ENCODE measurements around the gene MRPS10.
"Not testable (repeated sequence)": the region's sequence is repeated elsewhere in the genome, so short reads cannot be mapped to it uniquely, and the experiment has no call there.

Gene MRPS10

DNA sequence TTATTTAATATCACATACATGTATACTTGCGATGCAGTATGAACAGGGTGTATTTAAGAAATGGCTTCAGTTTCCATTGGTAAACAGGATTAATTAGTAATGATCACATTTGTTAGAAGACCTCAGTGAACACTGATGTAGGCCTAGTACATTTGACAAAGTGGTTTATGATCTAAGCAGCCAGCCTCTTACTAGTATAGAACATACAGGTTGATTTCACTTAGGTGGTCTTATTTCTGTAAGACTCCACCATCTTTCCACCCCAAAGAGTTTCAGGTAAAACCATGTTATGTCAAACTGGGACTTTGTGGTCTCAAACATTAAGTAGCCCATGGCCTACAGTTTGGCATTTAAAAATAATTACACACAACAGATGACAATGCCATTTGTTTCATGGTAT is 20.2 kb upstream of the MRPS10 start:
- no peak for DNase-seq

DNA sequence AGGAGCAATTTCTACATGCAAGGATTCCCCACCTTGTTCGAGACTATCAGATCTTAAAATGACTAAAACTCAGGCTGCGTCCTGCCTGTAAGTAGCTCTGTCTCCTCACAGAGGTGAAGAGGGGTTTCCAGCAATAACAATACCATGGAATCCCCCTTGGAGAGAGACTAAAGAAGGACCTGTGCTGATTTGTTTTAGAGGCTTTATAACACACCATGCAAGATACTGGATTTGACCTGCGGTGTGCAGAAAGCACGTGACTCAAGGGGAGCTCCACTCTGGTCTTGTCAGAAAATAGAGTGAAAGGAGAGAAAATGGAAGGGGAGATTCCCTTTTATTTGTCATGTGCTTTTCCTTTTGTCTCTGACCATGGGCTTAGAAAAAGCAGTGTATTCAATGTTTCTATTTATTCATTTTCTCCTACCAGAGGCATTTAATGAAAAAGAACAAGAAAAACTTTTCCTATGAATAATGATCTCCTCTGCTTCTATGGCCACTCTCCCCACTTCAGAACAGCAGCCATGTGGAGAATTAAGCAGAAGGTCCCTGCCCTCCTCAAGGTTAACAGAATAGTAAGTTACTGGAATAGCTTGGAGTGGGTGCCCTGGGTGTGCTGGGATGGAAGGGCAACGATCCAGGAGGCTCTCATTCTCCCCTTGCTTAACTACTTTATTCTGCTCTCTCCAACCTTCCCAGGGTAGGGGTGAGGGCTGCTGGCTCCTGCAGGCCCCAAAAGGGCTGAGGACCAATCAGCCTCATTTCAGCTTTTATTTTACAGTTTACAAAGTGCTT is 19.2 kb upstream of the MRPS10 start:
- no peak for DNase-seq

DNA sequence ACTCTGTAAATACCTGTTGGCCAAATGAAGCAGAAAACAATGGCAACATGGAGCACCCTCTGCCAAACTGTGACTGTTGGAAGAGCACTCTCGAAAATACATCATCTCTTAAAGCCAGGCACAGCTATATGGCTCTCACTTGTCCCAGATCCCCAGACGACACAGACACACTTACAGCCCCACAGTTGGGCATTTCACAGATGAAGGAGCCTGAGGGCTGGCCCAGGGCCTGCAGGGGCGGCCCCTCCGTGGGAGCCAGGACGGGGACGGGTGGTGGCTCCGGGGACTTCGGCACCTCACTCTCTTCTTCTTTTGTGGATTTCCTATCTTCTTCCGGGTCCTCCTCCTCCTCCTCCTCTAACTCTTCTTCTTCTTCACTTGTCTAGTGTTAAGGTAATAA is 18.4 kb upstream of the MRPS10 start:
- DNase-seq, result no peak

DNA sequence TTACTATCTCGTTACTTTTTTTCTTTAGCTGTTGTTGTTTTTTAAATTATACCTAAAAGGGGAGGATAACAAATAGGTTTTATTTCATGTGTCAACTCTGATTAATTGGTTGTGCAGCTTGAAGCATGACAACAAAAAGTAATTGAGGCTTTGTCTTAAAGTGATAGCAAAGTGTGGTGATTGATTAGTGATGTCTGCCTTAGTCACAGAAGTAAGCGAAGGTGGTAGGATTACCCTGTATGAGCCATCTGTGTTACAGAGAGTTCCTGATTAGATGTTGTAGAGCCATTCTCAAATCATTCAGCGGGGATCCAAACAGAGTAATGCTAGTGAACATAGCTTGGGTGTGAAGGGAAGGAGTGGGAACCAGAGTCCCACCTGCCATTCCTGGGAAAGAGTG is 14.4 kb upstream of the MRPS10 start:
- no peak for DNase-seq

DNA sequence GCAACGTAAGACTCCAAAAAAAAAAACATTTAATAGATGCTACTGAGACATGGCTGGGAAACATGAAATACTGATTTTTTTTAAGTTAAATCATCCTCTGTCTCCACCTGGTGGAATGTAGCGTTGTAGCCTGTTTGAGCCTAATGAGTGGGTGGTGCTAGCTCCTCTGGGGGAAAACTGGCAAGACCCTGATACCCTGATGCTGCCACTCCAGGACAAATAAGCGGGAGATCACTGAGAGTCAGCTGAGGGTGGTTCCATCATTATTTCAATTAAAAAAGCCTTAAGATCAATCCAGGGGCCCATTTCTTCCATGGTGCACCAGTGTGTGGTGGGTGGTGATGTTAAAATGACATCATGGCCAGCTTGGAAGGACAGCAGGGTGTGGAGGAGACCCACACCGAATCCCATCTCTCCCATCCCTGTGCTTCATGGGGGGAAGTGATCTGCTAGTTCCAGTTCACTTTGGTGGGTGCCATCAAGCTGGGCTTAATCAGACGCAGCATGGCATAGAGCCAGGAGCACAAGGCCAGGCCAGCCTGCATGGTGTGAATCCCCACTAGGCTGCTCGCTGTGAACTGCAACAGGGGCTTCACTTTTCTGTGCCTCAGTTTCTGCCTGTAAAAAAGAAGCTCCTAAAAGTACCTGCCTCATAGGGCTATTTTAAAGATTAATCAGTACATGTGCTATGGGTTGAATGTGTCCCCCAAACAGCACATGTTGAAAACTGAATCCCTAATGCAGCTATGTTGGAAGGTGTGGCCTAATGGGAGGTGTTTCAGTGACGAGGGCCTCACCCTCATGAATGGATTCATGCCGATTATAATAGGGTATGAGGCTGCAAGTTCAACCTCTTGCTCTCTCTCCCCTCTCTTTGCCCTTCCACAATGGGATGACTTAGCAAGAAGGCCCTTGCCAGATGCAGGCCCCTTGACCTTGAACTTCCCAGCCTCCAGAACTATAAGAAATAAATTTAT is 13.0 kb upstream of the MRPS10 start:
- DNase-seq, result no peak

DNA sequence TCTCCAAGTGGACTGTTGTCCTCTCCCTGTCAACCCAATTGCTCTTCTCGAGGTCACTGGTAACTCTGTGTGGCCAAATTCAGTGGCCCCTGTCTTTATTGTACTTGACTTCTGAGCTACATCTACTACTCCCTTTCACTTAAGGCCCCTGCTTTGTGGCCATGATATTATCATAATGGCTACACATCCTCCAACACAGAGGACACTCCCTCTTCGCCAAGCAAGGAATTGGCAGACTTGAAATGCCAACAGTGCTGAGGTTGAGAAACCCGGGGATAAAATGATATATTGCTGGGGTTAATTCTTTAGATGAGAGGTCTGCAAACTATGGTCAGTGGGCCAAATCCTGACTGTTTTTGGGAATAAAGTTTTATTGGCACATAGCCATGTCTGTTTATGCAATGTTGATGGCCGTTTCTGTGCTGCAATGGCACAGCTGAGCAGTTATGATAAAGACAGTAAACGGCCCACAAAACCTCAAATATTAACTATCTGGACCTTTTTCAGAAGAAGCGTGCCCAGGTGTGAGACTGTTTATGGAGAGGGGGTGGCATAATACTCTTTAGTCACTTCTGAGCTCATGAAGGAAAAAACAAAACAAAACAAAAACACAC is 12.0 kb upstream of the MRPS10 start:
- no peak for DNase-seq

DNA sequence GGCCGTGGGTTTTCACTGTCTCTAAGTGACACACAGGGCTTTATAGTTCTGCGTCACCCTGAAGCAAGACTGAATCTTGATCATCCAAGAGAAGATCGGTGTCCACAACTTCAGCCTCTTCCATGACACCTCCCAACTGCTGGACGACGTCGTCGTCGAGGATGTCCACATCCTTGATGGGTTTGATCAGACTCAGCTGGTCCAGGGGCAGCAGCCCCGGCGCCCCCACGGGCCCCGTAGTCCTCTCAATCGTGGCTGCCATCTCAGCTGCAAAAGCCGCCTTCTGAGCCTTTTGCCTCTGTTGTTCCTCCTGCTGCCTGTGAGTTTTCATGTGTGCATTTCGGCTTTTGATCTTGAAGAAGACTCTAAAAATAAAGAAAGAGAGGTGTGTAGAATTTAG is 10.6 kb upstream of the MRPS10 start:
- no peak for DNase-seq

DNA sequence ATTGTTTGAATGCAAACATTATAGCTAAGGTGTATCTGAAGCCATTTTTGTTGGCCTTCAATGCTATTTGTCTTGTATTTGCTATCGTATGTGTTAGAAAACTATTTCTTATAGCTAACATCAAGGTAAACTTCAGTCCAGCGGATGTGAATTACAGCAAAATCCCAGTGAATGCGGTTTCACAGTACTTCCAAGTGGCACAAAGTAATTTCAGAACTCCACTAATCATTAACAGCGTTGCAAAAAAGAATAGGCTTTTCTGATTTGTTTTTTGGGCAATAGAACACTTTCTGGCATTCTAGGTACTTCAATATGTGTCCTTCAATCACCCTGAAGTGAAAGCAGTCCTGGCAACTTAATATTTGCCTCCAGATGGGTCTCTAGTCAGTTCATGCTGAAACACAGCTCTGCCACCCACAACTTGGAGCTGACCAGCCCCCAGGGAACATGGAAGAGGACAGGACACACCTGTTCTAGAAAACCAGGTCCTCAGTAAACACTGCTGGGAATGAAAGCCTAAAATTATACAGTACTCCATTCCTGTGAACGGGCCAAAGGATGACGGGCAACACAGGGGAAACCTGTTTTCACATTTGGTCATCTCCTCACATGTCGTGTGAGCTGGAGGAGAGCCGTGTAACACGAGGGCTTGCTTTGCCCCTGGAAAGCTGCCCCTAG is 9.7 kb upstream of the MRPS10 start:
- DNase-seq, result no peak

DNA sequence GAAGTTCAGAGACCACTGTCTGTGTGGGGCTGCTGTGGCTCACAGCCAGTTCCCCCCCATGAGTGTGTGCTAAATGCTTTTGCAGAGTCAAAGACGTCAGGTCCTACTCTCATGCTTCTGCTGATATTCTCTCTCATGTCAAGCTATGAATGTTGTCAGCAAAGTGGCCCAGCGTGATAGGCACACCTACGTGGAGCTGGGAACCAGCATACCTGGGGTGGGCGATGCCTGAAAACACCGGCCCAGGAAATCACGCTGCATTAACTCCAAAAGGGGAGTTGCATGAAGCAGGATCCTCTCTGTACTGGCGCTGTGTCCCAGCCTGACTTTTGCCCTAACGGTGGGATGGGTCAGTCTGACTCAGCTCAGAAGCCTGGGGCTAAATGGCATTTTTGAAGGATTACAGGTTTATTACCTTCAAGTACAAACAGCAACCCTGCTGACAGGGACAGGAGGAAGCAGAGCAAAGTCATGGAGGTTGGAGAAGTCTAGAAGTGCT is 9.0 kb upstream of the MRPS10 start:
- no peak for DNase-seq

DNA sequence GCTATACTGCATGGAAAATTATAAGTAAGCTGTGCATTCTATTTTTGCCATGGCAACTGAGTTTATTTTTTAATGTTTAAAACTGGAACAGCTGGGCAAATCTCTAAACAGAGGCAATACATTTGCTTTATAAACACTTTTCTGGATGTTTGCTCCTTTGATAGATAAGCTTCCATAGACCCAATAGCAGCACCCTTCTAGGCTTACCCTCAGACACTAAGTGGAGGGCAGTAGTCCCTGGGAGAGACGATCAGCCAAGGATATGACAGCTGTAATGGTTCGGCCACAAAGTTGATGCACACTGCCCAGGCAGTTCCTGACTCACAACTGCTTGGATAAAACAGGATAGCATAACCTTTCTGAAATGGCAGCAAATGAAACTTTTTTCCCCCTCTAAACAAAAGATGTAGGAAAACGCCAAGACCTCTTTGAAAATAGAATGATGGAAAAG is 8.5 kb upstream of the MRPS10 start:
- DNase-seq, result no peak

DNA sequence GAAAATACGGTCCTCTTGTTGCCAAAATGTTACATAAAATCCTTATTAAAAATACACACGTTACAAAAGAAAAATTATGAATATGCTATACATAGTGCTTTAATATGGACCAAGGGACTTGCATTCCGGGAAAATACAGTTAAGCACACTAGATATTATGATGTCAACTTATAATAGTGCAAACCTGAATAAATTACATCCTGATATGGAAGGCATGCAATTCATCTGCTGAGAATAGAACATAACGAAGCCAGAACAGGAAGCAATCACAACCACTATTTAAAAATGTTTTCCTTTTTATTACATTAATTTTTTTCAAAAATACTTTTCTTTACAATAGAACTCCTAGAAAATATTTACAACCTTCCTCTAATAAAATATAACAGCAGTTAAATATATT is 7.8 kb upstream of the MRPS10 start:
- no peak for DNase-seq

DNA sequence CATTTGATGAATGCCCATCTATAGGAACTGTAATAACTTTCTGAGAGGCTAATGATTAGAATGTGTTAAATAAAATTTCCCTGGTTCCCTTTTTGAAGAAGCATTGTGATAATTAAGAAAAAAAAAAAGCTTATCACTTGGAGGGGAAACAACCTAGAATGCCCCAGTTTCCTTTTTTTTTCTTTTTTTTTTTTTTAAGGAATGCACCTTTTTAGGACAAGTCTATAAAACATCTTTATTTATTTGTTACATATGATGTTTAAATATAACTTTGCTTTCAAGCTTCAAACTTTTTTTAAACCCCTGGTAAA is 7.3 kb upstream of the MRPS10 start:
- no peak for DNase-seq

DNA sequence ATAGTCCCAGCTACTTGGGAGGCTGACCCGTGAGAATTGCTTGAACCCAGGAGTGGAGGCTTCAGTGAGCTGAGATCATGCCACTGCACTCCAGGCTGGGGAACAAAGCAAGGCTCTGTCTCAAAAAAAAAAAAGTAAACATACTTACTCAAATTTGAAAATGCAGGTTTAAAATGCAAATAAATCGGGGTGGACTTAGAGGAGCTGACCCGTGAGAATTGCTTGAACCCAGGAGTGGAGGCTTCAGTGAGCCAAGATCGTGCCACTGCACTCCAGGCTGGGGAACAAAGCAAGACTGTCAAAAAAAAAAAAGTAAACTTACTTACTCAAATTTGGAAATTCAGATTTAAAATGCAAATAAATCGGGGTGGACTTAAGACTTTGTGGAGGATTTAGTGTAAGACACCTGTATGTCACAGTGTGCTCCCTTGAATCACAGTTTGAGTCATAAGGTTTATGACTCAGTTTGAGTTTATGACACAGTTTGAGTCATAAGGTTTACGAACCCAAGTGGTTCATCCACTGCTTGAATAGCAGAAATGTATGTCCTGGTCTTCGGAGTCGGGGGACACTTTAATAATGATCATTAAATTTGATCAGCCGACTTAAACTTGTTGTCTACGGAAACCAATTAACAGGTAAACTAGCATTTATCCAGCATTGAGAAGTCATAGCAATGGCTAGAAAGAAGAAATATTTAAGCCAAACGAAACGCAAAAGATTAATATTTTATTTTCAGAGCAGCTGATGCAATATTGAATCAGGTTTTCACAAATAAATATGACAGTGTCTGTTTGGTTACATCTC is 6.8 kb upstream of the MRPS10 start:
- no peak for DNase-seq

DNA sequence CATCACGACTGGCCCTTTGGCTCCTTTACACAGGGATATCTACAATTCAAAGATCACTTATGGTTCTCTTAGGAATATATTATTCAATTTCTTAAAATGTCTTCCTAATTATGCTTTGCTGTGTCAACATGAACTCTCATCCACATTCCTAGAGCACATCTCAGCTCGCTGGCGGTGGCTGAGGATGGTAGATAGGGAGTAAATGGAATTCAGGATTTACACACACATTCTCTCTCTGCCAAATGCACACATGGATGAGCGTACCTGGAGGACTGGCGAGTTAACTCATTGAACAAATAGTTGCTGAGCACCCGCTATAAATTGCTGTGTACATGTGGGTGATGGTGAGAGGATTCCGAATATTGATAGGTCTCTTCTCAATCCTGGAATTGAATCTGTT is 4.8 kb upstream of the MRPS10 start:
- no peak for DNase-seq

DNA sequence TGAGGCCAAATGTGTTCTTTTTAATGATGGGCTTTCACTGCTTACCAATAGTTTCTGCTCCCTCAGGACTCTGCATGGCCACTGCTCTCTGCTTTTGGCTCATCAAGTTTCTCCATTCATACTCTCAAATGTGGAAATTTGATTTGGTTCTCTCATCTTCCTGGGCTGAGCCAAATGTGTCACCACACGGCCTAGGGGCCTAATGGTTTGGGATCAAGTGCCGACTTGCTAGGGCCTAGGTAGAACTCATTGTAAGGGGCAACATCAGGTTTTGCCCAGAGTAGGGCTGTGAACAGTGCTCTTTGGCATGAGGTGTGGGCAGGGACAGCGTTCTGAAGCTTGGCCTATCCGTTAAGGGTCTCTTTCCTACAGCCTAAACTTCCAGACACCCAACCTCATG is 3.9 kb upstream of the MRPS10 start:
- no peak for DNase-seq

DNA sequence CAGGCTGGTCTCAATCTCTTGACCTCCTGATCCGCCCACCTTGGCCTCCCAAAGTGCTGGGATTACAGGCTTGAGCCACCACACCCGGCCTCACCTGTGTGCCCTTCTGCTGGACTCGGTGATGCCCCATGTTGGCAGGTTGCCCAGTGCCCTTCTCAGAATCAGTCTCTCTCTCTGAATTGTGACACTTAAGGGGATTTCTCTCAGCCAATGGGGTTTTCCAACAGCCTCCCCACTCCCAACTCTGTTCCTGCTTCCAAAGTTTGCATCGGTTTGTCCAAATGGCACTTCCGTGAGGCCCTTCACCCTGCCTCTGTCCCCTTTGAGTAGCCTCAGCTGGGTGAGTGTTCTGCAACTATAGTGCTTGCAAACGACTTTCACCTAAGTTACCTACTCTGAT is 3.1 kb upstream of the MRPS10 start:
- DNase-seq, result no peak

DNA sequence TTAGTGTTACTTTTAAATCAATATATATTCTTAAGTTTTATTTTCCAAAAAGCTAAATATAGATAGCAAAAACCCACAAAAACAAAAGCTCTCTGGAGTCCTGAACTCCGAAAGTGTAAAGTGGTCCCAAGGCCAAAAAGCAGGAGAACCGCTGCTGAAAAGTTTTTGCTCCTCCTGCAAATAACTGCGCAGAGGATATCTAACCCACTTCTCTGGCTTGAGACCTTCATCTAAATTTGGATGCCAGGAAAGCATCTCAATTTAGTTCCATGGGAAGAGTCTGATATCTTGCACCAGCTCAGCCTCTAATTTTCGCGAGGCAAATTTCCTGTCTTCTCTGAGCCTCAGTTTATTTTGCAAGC is 523 bp downstream of the MRPS10 start:
- DNase-seq, result peak; percentile 24

DNA sequence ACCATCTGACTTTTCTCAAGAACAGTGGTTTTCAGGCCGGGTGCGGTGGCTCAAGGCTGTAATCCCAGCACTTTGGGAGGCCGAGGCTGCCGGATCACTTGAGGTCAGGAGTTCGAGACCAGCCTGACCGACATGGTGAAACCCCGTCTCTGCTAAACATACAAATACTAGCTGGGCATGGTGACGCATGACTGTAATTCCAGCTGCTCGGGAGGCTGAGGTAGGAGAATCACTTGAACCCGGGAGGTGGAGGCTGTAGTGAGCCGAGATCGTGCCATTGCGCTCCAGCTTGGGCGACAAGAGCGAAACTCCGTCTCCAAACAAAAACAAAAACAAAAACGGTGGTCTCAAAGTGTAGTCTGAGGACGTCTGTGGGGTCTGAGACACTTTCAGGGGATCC is 1.2 kb downstream of the MRPS10 start:
- DNase-seq, result not testable (repeated sequence)

DNA sequence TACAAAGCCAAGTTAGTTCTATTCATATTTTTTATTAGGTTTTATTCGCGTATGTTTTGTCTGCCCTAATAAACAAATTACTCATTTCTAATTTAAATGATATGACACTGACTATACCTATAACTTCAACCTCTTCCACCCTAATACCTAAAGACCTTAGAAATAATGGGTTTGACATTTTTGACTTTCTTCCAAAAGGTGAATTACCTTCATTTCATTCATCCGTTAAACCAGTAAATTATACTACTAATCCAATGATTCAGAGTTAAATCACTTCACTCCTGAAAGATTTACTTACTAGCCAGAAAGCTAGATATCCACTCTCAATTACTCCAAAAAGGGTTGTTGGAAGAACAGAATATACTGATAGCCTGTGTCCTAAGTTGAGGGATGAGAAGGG is 5.2 kb downstream of the MRPS10 start:
- DNase-seq, result no peak

DNA sequence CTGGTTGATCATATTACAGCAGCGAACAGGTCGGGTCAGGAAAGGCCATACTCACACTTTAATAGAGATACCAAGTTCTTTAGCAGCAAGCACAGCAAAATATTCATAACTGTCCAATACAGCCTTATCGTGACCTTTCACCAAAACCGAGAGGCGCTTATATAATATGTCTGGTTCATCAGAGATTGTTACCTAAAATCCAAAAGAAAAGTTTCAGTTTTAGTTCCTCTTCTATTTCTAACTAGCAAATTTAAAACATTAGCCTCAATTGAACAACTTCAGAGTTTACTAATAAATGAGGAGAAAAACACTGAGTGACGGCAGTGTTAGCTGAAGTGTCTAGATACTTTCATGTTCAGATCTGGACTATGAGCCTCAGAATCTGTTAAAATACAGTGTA is 5.9 kb downstream of the MRPS10 start:
- DNase-seq, result no peak

DNA sequence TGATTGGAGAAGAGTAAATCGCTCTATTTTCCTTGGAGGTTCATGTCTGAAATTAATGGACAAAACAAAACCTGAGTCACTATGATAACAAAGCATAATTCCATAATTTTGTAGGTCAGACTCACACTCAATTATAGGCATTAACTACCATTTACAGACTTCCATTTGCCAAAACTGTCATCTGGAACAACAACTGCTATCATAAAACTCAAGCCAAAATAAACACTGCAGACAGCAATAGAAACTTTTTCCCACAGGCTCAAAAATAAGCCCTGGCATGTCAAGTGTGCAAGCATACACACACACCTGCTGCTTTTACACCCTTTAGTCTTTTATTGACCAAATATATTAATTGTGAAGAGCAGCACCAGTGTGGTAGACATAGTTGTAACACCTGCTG is 7.1 kb downstream of the MRPS10 start:
- peak; percentile 9 for DNase-seq

DNA sequence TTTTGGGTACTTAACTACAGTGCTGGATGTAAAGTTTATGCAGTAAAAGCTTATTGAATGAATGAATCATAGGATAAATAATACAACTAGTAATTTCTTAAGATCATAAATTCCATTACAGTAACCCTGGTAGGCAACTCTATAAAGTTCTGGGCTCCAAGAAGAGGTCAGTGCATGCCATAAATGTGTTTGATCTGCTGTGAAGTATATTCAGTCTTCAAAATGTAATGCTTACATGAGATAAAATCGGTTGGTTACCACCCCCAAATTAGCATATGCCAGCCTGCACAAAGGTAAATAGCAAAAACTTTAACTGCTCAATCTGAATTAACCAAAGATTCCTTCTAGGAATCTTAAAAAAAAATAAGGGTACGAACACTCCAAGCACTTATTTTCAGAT is 10.1 kb downstream of the MRPS10 start:
- not testable (repeated sequence) for DNase-seq

Measured in NCI-H345 (cell line).